GM13976 (cell line): ENCODE measurements around the gene RNF208.

ENCODE experiments used
- DNase-seq: peaks from one replicate; pipeline ENCODE4 v3.0.0; 2012; ENCODE audit warnings: low spot score
- in situ Hi-C: fragments of 300-500 bp; cut with MboI; formaldehyde crosslinking; loops from one replicate; pipeline ENCODE4 v1.12.0; 2022; ENCODE audit warnings: low sequenced_read_pairs, mixed read lengths, inconsistent platforms; ENCODE audit not compliant: unreplicated experiment
- TF ChIP-seq, protein P1 (sequence below): IDR thresholded peaks from 2 replicates; pipeline ENCODE4 v1.5.1; 2012; ENCODE audit warnings: borderline replicate concordance, mild to moderate bottlenecking; ENCODE audit not compliant: insufficient read depth; ENCODE audit errors: extremely low read depth, missing control alignments, control extremely low read depth

RNF208 gene

DNA sequence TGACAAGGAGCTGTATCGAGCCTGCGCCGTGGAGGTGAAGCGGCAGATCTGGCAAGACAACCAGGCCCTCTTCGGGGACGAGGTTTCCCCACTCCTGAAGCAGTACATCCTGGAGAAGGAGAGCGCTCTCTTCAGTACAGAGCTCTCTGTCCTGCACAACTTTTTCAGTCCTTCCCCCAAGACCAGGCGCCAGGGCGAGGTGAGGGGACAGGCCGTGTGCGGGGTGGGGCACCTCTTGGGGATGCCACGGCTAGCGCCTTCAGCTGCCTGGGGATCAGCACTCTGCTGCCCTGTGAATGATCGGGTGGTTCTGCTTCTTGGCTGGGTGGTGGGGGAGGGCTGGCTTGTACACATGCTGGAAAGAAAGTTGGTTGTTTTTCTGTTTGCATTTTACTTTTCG, 34.8 kb upstream of the RNF208 start:
- TF ChIP-seq, protein P1, sequence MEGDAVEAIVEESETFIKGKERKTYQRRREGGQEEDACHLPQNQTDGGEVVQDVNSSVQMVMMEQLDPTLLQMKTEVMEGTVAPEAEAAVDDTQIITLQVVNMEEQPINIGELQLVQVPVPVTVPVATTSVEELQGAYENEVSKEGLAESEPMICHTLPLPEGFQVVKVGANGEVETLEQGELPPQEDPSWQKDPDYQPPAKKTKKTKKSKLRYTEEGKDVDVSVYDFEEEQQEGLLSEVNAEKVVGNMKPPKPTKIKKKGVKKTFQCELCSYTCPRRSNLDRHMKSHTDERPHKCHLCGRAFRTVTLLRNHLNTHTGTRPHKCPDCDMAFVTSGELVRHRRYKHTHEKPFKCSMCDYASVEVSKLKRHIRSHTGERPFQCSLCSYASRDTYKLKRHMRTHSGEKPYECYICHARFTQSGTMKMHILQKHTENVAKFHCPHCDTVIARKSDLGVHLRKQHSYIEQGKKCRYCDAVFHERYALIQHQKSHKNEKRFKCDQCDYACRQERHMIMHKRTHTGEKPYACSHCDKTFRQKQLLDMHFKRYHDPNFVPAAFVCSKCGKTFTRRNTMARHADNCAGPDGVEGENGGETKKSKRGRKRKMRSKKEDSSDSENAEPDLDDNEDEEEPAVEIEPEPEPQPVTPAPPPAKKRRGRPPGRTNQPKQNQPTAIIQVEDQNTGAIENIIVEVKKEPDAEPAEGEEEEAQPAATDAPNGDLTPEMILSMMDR, result no peak
- no peak for DNase-seq
- in situ Hi-C loops, result no loop called here

DNA sequence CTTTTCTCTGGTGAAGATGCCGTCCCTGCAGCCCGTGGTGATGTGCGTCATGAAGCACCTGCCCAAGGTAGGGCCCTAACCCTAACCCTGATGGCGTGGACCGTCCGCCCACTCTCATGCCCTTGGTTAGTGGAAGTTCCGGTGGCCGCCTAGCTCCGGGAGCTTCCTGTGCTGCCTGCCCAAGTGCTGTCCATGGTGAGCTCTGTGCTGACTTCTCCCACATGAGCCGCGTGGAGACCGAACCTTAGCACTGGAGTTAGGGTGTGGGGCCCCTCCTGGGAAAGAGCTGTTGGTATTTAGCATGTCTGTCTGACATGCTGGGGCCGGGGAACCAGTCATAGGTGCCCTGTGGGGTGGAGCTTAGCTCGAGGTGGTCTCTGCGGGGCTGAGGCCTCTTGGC, 34.3 kb upstream of the RNF208 start:
- TF ChIP-seq, protein P1, result no peak

DNA sequence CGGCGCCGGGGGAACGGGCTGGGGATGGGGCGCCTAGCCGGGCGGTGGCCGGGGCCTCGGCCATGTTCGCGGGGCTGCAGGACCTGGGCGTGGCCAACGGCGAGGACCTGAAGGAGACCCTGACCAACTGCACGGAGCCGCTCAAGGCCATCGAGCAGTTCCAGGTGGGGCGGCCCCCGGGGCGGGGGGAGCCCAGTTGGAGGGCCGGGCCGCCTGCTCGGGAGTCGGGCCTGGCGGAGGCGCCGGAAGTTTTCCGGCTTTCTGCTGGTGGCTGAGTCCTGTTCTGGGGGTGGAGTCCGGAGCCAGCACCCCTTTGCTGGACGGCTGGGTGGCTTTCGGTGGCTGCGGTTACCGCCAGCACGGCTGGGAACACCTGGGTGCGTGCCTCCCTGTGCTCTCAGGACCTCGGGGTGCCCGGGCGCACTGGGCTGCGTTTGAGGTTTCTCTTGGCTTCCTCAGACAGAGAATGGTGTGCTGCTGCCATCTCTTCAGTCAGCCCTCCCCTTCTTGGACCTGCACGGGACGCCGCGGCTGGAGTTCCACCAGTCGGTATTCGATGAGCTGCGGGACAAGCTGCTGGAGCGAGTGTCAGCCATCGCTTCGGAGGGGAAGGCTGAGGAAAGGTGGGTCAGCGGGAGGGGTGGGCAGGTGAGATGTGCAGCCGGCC, 33.5 kb upstream of the RNF208 start:
- TF ChIP-seq, protein P1, result no peak
- in situ Hi-C loops, result no loop called here
- no peak for DNase-seq

More for the DNA sequence above, 34.3 kb upstream of the RNF208 start:
- DNase-seq, result no peak
- in situ Hi-C loops, result no loop called here

DNA sequence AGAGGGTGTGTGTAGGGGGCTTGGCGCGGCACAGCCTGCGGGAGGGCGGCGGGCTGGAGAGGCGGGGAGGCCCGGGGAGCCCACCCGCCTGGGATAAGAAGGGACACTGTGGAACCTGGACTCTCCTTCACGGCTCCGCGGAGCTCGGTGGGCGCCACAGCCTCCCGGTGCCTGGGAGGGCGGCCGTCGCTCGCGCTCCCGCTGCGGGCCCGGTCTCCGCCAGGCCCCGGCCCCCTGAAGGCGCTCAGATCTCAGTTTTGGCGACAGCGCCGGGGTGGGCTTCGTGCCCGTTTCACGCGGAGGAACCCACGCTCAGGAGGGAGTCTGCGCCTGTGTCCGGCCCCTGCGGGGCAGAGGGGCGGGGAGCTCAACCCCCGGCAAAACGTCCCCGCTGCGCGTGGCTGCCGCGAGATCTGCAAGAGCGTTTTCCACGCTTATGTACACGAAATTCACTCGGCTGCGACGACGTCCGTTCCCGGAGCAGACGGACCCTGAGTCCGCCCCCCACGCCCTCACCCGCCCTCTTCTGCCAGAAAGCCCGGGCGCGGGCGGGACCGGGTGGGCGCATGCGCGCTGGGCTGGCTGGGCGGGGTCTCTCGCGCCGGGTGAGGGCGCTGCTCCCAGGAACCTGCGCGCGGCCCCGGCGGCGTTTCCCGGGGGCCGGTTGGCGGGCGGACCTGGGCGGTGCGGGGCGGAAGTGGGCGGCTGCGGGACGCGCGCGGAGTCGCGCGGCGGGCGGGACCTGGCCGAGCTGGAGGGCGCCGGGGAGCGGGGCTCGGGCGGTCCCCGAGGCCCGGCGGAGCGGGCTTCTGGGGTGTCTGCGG, 32.8 kb upstream of the RNF208 start, which contains the start of gene NELFB:
NELFB (plus strand) TSS at position 704 of the 824 bp plus-strand sequence.
- peak; percentile 100 for DNase-seq
- TF ChIP-seq, protein P1, result no peak
- in situ Hi-C loops, result no loop called here

DNA sequence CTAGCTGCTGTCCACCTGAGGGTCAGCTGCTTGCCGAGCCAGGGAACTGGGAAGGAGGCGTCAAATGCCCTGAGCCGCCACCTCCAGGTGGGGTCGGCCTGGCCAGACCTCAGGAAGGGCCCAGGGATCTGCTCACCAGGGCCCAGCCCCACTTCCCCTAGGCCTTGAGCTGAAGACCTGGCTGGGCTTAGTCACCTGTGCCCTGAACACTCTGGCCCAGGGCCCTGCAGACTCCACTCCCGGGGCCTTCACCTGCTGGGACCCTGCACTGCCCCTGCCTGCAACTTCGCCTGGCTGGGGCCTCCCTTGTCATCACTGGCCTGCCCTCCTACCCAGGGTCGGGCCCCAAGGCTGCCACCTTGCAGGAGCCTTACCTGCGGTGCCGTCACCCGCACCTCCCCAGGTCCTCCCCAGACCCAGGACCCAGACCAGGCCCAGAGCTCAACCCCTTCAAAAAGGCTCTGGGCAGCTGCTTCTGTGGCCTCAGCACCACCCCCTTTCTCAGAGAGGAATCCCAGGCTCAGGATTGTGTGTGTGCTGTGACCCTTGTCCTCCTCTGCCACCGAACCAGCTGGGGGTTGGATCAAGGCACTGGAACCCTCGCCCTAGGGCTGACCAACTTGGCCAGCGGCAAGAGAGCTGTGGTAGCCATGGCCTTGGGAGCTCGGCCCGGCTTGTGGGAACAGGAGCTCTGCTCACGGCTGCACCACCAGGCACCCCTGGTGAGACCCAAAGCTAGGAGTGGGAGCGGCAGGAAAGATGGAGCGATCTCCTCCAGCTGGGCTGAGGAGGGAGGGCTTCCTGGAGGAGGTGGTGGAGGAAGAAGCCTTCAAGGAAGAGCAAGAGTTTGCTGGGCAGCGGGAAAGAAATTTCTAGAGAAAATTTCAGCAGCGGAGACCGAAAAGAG, 31.9 kb upstream of the RNF208 start:
- no peak for DNase-seq
- TF ChIP-seq, protein P1, result no peak
- in situ Hi-C loops, result no loop called here
